Measurements from ENCODE around the gene GNAI1. TPM values are rescaled to one million over a fixed set of nuclear protein-coding genes. Genes with fewer than 3 reads are reported as not detected.

GNAI1 gene
- total and polyA plus RNA-seq, 2 of the 13 experiments (the other 11 are each of a cell fraction or from before 2014, with no cell fraction given) = 3.5 to 5.7 TPM

DNA sequence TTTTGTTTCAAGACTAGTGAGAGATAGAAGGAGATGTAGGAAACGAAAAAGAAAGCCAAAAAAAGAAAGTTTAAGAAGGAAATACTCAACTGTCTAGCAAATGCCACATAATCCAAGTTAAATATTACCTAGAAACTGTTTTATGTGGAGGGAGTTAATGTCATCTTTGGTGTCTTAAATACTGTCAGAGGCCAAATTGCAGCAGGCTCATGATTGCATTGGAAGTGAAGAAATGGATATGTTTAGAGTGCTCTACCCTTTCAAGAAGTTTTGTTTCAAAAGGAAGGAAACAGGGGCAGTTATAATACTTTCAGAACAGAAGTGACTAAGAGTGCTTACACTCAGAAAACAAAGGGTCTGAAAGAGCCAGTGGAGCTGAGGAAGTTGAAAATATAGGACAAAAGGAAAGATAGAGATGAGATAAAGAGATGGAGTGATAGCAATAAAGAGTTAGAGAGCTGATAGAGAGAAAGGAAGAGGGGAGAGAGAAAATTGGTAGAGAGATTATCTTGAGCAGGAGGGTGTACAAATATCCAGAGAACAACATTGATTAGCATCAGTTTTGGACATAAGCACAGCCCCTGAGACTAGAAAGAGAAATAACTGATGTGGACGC lies 28.0 kb upstream of the GNAI1 start (continued):
- TF ChIP-seq ZBTB7B (CRISPR knock-in tag; IDR thresholded peaks at IDR 0.05) = no peak
- no peak for TF ChIP-seq ATF7 (IDR thresholded peaks at IDR 0.05)
- no peak for TF ChIP-seq ATF7 (CRISPR knock-in tag; IDR thresholded peaks at IDR 0.05)
- TF ChIP-seq ZNF253 (CRISPR knock-in tag; IDR thresholded peaks at IDR 0.05; ENCODE audit: borderline replicate concordance) = no peak
- TF ChIP-seq, protein P1, sequence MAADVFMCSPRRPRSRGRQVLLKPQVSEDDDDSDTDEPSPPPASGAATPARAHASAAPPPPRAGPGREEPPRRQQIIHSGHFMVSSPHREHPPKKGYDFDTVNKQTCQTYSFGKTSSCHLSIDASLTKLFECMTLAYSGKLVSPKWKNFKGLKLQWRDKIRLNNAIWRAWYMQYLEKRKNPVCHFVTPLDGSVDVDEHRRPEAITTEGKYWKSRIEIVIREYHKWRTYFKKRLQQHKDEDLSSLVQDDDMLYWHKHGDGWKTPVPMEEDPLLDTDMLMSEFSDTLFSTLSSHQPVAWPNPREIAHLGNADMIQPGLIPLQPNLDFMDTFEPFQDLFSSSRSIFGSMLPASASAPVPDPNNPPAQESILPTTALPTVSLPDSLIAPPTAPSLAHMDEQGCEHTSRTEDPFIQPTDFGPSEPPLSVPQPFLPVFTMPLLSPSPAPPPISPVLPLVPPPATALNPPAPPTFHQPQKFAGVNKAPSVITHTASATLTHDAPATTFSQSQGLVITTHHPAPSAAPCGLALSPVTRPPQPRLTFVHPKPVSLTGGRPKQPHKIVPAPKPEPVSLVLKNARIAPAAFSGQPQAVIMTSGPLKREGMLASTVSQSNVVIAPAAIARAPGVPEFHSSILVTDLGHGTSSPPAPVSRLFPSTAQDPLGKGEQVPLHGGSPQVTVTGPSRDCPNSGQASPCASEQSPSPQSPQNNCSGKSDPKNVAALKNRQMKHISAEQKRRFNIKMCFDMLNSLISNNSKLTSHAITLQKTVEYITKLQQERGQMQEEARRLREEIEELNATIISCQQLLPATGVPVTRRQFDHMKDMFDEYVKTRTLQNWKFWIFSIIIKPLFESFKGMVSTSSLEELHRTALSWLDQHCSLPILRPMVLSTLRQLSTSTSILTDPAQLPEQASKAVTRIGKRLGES (CRISPR knock-in tag; IDR thresholded peaks at IDR 0.05; ENCODE audit: borderline replicate concordance) = no peak

DNA sequence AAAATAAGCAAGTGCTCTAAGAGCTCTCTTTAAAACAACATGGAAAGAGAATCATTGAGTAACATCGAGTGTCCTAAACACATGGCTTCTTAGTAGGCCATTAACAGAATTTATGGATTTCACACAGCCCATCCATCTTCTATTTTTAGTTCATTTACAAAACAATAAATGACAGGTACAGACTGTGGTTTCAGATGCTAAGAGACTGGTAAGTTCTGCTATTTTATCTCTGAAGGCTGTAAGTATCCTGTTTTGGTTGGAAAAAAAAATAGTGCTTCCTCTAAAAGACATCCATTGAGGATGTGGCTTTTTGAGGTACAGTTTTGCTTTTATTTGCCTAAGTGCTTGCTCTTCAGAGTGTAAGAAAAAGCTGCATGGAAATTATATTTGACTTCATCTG lies 27.4 kb upstream of the GNAI1 start:
- Histone ChIP-seq H3K4me1 (ENCODE audit: insufficient read depth, low read length) (no peaks in the 10 kb centered on the region), H3K36me3 (replicated peaks in 1 of 2; ENCODE audit: control insufficient read depth in 1 of 2, insufficient read depth in 2 of 2, low read length in 2 of 2) (no peaks in the 10 kb centered on the region), H3K4me2 (ENCODE audit: low read depth, low read length) (no peak overlapping the region), H3K9me3 (ENCODE audit: low read length) (no peaks in the 10 kb centered on the region), H3K9ac (ENCODE audit: insufficient read depth, low read depth, low read length) (no peak overlapping the region), H3K79me2 (ENCODE audit: insufficient read depth, low read length) (no peaks in the 10 kb centered on the region), H4K20me1 (ENCODE audit: insufficient read depth, low read length) (no peaks in the 10 kb centered on the region), H2AFZ (ENCODE audit: low read length) (no peak overlapping the region), H3K27me3 (ENCODE audit: control insufficient read depth in 1 of 2, insufficient read depth in 2 of 2, low read length in 2 of 2) (no peaks in the 10 kb centered on the region), H3K4me3 (replicated peaks in 1 of 3; ENCODE audit: insufficient read depth in 1 of 3, low read depth in 2 of 3, low read length in 3 of 3) (no peak overlapping the region), H3K27ac (ENCODE audit: extremely low read length, insufficient read depth, low read length) (no peak overlapping the region)
- FAIRE-seq (no peak), DNase-seq (ENCODE audit: low spot score) (no peak), ATAC-seq (no peak)
- TF ChIP-seq ZNF781 (CRISPR knock-in tag; IDR thresholded peaks at IDR 0.05; ENCODE audit: borderline replicate concordance, not compliant biosample characterization) = no peak
- no peak for TF ChIP-seq LCORL (IDR thresholded peaks at IDR 0.05)
- no peak for TF ChIP-seq LCORL (CRISPR knock-in tag; IDR thresholded peaks at IDR 0.05)
- TF ChIP-seq ZNF383 (CRISPR knock-in tag; IDR thresholded peaks at IDR 0.05; ENCODE audit: borderline replicate concordance) = no peak
- no peak for TF ChIP-seq ZNF777 (CRISPR knock-in tag; IDR thresholded peaks at IDR 0.05)
- no peak for TF ChIP-seq NR2C2 (CRISPR knock-in tag; IDR thresholded peaks at IDR 0.05; ENCODE audit: borderline replicate concordance)
- TF ChIP-seq ATF7-NPFF (CRISPR knock-in tag; IDR thresholded peaks at IDR 0.05; ENCODE audit: low read depth) = no peak
- WGBS (ENCODE audit: low lambda C conversion rate) = 4% methylated on average over 1 of the region's 1 CpG
- intact Hi-C loops (cut with micrococcal nuclease; ENCODE audit: unreplicated experiment) = no loop called here
- no TSS peak for BruUV-seq (replicated peaks)
- in situ Hi-C loops (cut with HindIII; ENCODE audit: extremely low pct_ligation_motif_present, low pct_unique_long_range_greater_than_20kb) = no loop called here
- ChIA-PET POLR2A (no interaction called here), CTCF (ENCODE audit: low intra/inter-chr PET ratio, low total read pairs) (no interaction called here)
